ENCODE results near the gene MLXIP.

MLXIP gene

GRCh38 chr12:122124370-122124769 lies 45.8 kb downstream of the MLXIP start:
- no peak for DNase-seq

GRCh38 chr12:122125452-122126341 lies 47.1 kb downstream of the MLXIP start:
- DNase-seq, result no peak

GRCh38 chr12:122126342-122126635 lies 47.7 kb downstream of the MLXIP start:
- no peak for DNase-seq

- peak in 2 of 51 donors; percentile 5 to 22 for DNase-seq
These were observed 48.4 kb downstream of the MLXIP start for GRCh38 chr12:122126713-122127597.

- no peak for DNase-seq
These were observed 49.3 kb downstream of the MLXIP start for GRCh38 chr12:122127839-122128238.

GRCh38 chr12:122128481-122128880 lies 49.9 kb downstream of the MLXIP start:
- DNase-seq, result no peak

DNA sequence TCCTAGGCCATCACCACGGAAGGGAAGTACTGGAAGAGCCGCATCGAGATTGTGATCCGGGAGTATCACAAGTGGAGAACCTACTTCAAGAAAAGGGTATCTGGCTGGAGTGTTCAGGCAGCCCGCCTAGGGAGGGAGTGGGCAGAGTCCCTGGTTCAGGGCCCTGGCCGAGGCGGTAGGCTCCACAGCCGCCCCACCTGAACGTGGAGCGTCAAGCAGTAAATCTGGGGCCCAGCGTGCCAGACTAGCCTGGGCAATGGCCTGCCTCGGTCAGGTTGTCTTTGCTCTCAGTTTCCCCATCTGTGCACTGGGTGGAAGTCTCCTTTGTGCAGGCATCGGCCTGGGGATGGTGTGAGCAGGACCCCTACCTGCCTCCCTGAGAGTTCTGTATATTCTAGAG lies 50.6 kb downstream of the MLXIP start:
- no peak for DNase-seq

GRCh38 chr12:122130150-122130549 lies 51.6 kb downstream of the MLXIP start:
- no peak for DNase-seq

DNA sequence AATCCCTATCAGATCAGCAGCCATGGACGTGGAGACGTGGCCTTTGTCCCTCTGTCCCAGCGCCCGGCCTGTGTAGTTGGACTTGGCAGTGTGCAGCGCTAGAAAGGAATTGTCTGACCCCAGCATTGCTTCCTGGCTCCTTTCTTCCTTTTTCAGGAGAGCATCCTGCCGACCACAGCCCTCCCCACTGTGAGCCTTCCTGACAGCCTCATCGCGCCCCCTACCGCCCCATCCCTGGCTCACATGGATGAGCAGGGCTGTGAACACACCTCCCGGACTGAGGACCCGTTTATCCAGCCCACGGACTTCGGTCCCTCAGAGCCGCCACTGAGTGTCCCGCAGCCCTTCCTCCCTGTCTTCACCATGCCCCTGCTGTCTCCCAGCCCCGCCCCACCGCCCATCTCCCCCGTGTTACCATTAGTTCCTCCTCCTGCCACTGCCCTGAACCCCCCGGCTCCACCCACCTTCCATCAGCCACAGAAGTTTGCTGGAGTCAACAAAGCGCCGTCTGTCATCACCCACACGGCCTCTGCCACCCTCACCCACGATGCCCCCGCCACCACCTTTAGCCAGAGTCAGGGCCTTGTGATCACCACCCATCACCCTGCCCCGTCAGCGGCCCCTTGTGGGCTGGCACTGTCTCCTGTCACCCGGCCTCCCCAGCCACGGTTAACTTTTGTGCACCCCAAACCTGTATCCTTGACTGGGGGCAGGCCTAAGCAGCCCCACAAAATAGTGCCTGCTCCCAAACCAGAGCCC lies 54.8 kb downstream of the MLXIP start:
- DNase-seq, result no peak

DNA sequence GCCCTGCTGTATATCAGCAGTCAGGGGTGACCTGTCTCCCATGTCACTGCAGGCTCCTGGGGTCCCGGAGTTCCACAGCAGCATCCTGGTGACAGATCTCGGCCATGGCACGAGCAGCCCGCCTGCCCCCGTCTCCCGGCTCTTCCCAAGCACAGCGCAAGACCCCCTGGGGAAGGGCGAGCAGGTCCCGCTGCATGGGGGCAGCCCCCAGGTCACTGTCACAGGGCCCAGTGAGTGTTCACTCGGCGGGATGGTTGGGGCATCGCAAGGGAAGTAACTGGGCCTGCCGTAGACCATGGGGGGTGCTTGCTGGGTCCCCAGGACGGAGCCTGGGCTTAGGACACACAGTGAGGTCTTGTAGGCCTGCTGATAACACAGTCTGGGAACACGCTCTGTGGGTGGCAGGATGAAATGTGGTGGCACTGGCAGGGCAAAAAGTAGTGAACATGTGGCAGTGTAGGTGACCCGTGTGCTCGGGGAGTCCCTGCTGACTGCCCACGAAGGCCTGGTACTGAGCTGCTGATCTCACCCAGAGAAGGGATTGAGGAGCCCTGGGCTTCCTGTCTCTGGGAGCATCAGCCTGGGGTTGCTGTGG lies 57.0 kb downstream of the MLXIP start:
- DNase-seq, result no peak

GRCh38 chr12:122137229-122137628 lies 58.7 kb downstream of the MLXIP start:
- no peak for DNase-seq

DNA sequence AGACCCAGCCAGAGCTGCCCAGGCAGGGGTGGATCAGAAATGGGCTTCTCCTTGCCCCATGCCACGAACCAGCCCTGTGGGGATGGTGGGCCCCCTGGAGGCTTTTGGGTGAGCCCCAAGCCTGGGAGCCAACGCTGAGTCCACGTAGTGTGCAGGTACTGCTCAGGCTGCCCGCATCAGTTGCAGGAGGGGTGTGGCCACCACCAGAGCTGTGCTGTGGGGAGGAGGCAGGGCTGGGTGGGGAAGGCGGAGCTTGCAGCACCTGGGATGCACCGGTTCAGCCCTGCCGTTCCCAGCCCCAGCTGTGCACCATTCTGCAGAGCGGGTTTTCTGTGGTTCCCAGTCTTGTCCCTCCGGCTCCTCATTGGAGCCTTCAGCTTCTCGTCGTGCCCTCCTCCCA lies 59.1 kb downstream of the MLXIP start:
- no peak for DNase-seq

DNA sequence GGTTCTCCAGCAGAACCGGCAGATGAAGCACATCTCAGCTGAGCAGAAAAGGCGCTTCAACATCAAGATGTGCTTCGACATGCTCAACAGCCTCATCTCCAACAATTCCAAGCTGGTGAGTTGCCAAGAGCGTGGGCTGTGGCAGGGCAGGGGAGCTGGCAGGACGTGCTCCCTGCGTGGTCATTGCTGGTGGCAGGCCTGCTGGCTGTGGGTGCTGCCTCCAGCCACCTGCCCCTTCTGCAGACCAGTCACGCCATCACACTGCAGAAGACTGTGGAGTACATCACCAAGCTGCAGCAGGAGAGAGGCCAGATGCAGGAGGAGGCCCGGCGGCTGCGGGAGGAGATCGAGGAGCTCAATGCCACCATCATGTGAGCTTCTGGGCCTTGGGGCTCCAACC lies 59.6 kb downstream of the MLXIP start:
- no peak for DNase-seq

DNA sequence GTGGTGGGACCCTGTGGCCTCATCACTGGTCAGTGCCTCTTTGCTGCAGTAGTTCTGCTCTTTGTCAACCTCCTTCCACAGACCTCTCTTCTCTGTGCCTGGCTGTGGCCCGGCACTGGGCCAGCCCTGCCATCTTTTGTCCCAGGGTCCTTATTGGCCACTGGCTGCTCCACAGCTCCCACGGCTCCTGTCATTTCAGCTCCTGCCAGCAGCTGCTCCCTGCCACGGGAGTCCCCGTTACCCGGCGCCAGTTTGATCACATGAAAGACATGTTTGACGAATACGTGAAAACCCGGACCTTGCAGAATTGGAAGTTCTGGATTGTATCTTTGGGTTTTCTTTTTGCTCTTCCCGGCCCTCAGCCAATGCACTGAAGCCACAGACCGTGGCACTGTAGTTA lies 60.1 kb downstream of the MLXIP start:
- DNase-seq, result peak in 12 of 51 donors; percentile 6 to 32 (median 15)

DNA sequence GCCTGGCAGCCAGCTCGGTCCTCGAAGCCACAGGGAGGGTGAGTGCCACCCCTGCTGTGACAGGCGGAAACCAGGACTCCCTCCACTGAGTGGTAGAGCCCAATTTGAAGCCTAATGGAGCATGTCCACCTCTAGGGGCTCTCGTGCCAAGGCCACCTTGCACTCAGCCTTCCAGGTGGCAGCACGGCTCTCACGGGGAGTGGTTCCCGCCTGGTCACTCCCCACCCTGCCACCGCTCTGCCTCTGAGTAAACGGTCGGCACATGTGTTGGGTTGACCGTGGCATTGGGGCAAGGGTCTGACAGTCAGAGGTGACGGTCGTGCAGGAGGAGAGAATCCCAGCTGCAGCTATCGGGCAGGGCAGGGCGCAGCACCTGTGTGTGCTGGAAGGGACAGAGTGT lies 60.7 kb downstream of the MLXIP start:
- no peak for DNase-seq

- DNase-seq, result no peak
These were observed 61.4 kb downstream of the MLXIP start for GRCh38 chr12:122139941-122140340.

- no peak for DNase-seq
These were observed 62.1 kb downstream of the MLXIP start for GRCh38 chr12:122140467-122141257.

DNA sequence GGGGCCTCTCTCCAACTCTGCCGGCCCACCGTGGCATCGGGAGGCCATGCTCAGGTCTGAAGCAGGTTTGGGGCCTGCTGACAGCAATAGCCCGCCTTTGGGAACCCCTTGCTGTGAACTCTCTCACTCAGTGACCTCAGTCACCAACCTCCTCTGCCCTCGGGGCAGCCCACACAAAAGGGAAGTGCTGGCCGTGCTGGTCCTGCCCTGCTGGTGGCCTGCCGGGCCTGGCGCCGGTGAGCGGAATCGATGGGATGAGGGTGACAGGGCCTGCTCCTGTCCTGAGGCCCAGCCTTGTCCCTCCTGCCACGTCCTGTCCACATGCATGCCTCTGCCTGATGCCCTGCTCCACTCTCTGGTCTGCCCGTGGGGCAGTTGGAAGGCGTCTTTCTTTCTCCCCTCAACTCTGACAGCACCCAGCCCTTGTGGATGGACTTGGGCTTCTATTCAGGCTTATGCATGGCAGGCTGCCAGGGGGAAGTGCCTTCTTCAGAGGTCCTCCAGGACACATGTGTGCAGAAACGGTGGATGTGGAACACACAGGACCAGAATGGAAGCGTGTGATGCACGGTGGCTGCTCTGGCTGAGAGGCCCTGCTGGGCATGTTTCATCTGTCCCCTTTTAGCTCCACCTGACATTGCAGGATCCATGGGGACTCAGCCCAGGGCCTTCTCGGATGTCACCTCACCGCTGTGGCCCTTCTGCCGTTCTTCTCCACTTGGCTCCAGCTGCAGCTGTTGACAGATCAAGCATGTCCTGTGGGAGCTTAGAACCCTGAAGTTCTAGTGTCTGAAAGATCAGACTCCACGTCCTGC lies 63.6 kb downstream of the MLXIP start:
- no peak for DNase-seq

DNA sequence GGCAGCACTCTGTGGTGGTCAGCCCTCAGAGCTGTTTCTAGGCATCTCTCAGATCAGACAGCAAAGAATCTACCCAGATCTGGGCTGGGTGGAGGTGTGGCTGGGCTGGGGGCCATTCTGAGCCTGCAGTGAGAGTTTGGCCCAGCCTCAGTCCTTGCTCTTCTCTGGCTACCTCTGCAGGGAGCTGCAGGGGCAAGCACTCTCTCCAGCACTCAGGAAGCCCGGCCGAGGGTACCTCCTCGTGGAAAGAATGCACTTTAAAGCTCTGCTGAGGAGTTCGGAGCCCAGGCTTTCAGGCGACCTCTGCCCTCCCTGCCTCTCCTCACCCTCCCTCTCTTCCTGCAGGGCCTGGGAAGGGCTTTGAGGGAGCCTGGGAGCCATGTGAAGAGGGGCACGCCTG lies 64.3 kb downstream of the MLXIP start:
- no peak for DNase-seq

GRCh38 chr12:122144885-122145284 lies 66.3 kb downstream of the MLXIP start:
- no peak for DNase-seq

Measured in hypothalamus (tissue), 51 donors.